Right atrium auricular region (tissue), 2 donors: Measurements from ENCODE around the gene PRPF40A. TPM values are rescaled to one million over a fixed set of nuclear protein-coding genes. Genes with fewer than 3 reads are reported as not detected.
A peak's percentile ranks its signal among the peaks of the same experiment; 100 is the strongest.

Source experiments
- DNase-seq: peaks from one replicate; pipeline ENCODE4 v3.0.0-alpha.2; 2019; ENCODE audit warnings: low spot score
- H3K27ac ChIP-seq, 2 donors: fragments of 200-600 bp; sonication (generic); 1 replicate in 1 of 2; 2 replicates in 1 of 2; pipeline ENCODE4 v1.5.1; 2016 to 2019
- H3K27me3 ChIP-seq, 2 donors: fragments of 200-600 bp; sonication (generic); one replicate each; pipeline versions ENCODE4 v1.5.1 to v1.6.0; 2017 to 2019
- H3K36me3 ChIP-seq: fragments of 200-600 bp; sonication (generic); one replicate; pipeline ENCODE4 v1.5.1; 2016
- H3K4me1 ChIP-seq, 2 donors: fragments of 200-600 bp; sonication (generic); one replicate each; pipeline versions ENCODE4 v1.5.1 to v1.6.0; 2017 to 2019
- H3K4me3 ChIP-seq, 2 donors: fragments of 200-600 bp; sonication (generic); 1 replicate in 1 of 2; 2 replicates in 1 of 2; pipeline ENCODE4 v1.5.1; 2017 to 2019; ENCODE audit warnings: mild to moderate bottlenecking in 1 of 2, moderate library complexity in 1 of 2
- H3K9me3 ChIP-seq, 2 donors: fragments of 200-600 bp; sonication (generic); one replicate each; pipeline ENCODE4 v1.5.1; 2019
- total RNA-seq, 2 donors: library from RNA; depleted of rRNA; stranded (reverse); fragments of >200 nt; gene quantifications; one replicate each; pipeline ENCODE4 v1.1.0, GENCODE V29; 2016
- TF ChIP-seq, protein P1 (sequence below), 2 donors: fragments of 200-600 bp; sonication (generic); IDR thresholded peaks; one replicate each; pipeline ENCODE4 v1.5.1; 2019; ENCODE audit warnings: antibody characterized with exemption in 2 of 2

PRPF40A gene
- total RNA-seq, 2 donors from 2014 or later = 31.2 to 44.6 TPM

DNA sequence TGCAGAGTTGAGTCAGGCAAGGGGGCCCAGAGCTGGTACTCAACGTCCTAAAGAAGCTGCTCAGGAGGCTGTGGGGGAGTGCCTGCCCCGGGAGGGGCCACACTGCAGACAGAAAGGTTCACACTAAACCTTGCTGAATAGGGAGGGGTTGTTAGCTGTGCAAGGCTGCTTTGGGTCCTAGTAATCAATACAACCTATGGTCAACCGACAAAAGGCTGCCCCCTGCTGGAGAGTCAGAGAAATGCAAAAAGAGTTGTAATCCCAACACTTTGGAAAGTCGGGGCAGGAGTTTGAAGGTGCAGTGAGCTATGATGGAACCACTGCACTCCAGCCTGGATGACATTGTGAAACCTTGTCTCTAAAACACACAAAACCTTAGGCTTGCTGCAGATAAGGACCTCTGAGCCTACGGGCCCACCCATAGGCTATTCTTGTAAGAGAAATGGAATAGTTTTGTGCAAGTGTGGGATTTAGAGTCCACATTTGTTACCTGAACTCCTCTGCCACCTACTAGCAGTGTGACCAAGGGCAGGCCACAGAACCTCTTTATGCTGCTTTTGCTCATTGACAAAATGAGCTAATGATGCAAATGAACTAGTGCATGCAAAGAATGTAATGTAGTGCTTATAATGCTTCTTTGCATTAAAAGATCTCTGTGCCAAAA, 81.5 kb downstream of the PRPF40A start:
- H3K36me3 ChIP-seq = peaks cover 36% of the 10 kb centered on the region
- peak; percentile 63 for DNase-seq
- no peaks in the 10 kb centered on the region for H3K9me3 ChIP-seq
- no peaks in the 10 kb centered on the region for H3K27me3 ChIP-seq
- TF ChIP-seq, protein P1, sequence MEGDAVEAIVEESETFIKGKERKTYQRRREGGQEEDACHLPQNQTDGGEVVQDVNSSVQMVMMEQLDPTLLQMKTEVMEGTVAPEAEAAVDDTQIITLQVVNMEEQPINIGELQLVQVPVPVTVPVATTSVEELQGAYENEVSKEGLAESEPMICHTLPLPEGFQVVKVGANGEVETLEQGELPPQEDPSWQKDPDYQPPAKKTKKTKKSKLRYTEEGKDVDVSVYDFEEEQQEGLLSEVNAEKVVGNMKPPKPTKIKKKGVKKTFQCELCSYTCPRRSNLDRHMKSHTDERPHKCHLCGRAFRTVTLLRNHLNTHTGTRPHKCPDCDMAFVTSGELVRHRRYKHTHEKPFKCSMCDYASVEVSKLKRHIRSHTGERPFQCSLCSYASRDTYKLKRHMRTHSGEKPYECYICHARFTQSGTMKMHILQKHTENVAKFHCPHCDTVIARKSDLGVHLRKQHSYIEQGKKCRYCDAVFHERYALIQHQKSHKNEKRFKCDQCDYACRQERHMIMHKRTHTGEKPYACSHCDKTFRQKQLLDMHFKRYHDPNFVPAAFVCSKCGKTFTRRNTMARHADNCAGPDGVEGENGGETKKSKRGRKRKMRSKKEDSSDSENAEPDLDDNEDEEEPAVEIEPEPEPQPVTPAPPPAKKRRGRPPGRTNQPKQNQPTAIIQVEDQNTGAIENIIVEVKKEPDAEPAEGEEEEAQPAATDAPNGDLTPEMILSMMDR (IDR thresholded peaks at IDR 0.05) = peak; percentile 45 to 85
- H3K4me1 ChIP-seq = no peaks in the 10 kb centered on the region
- no peak overlapping the region for H3K4me3 ChIP-seq
- H3K27ac ChIP-seq = no peak overlapping the region

DNA sequence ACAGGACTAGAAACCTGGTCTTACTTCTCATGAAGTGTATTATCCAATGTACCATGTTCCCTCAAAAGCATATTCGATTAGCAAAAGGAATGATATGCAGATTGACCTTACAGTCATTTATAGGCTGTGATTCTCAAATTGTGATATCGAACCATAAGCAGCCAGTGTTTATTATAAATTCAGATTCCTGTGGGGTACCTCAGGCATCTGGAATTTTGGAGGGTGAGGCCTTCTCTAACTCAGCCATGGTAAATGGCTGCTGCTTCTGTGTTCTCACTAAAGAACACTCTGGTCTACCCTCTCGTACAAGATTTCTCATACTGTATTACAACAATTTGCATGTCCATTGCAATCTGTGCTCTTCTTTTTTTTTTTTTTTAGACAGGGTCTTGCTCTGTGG, 84.5 kb downstream of the PRPF40A start:
- no peak overlapping the region for H3K4me3 ChIP-seq
- no peaks in the 10 kb centered on the region for H3K27me3 ChIP-seq
- TF ChIP-seq, protein P1 (IDR thresholded peaks at IDR 0.05) = no peak
- H3K4me1 ChIP-seq = no peaks in the 10 kb centered on the region
- DNase-seq = no peak
- no peak overlapping the region for H3K27ac ChIP-seq
- H3K36me3 ChIP-seq = peaks cover 42% of the 10 kb centered on the region
- H3K9me3 ChIP-seq = no peaks in the 10 kb centered on the region

DNA sequence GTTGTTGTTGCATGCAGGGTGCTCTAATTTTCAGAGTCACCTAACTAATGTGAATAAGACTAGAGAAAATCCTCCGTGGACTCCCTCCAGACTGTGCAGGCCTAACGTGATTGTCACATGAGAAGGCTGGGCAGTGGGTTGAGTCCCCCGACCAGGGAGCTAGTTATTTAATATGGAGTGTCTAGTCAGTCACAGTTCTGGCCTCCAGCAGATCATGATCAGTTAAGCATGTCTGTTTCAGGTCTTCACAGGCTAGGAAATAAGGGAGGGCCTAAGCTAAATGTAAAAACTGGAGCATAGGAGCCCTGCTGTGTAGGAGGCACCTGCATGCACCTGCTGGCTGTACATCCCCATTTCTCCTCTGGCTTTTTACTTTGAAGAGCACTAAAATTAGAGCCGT, 86.8 kb downstream of the PRPF40A start:
- no peak for DNase-seq
- Histone ChIP-seq H3K27ac (no peak overlapping the region), H3K27me3 (no peaks in the 10 kb centered on the region), H3K4me3 (no peak overlapping the region), H3K4me1 (no peaks in the 10 kb centered on the region), H3K9me3 (no peaks in the 10 kb centered on the region), H3K36me3 (peaks cover 28% of the 10 kb centered on the region)
- TF ChIP-seq, protein P1 (IDR thresholded peaks at IDR 0.05) = no peak

DNA sequence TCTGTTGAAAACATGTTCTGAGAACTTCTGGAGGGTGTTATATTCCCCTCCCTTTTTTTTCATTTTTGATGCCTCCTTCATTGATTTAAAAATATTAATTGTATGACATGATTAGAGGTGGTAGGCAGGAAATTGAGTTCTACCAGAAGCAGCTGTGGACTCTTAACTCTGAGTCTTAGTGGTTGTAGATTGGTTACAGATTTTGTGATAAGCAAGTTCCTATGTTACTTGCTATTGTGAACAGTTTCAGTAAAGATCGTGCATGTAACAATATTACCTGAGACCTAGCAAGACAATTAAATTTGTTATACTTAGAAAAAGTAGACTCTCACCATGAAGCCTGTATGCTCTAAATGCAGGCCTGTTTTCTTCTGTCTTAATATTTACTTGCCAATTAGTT, 88.1 kb downstream of the PRPF40A start:
- no peak for DNase-seq
- Histone ChIP-seq H3K27ac (no peak overlapping the region), H3K4me3 (no peak overlapping the region), H3K4me1 (no peaks in the 10 kb centered on the region), H3K36me3 (peaks cover 28% of the 10 kb centered on the region), H3K27me3 (no peaks in the 10 kb centered on the region), H3K9me3 (no peaks in the 10 kb centered on the region)
- TF ChIP-seq, protein P1 (IDR thresholded peaks at IDR 0.05) = no peak

DNA sequence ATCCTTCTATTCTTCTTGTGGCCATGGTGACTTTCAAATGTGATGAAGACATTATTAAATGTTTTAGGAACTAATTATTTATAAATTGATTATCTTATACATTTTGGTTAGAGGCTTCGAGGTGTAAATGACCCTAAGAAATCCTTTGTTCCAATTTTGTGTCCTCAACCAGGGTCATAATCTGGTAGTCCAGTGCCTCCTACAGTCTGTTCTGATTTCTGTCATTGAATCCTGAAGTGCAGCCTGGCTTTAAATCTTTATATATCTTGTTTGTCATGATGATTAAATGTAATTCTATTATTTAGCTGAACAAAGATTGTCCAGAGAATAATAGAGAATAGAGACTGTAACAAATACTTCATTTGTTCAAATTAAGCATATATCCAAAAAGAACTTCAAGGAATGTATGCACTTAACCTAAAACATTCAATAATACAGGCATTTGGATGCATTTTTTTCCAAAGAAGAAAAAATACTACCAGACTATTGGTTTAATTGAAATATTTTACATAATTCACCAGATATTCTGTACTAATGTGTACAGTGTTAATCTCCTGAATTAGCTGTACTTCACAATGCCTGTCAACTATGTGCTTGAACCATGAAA, 89.8 kb downstream of the PRPF40A start:
- Histone ChIP-seq H3K36me3 (peaks cover 28% of the 10 kb centered on the region), H3K27me3 (no peaks in the 10 kb centered on the region), H3K9me3 (no peaks in the 10 kb centered on the region), H3K4me3 (no peak overlapping the region), H3K27ac (no peak overlapping the region), H3K4me1 (no peaks in the 10 kb centered on the region)
- no peak for DNase-seq
- TF ChIP-seq, protein P1 (IDR thresholded peaks at IDR 0.05) = peak; percentile 23 to 69
